Measurements from ENCODE around the gene TJP1.

GRCh38 chr15:29665444-29666003, 156.7 kb downstream of the TJP1 start:
- TF ChIP-seq EZH2phosphoT487 (IDR thresholded peaks at IDR 0.05; ENCODE audit: insufficient read depth, low read depth) (no peak), EZH2 (IDR thresholded peaks at IDR 0.05; ENCODE audit: insufficient read depth, poor library complexity, severe bottlenecking) (no peak)

Measured in GM23248 (cell line).